ENCODE data around the gene SLC7A11.

SLC7A11 gene

DNA sequence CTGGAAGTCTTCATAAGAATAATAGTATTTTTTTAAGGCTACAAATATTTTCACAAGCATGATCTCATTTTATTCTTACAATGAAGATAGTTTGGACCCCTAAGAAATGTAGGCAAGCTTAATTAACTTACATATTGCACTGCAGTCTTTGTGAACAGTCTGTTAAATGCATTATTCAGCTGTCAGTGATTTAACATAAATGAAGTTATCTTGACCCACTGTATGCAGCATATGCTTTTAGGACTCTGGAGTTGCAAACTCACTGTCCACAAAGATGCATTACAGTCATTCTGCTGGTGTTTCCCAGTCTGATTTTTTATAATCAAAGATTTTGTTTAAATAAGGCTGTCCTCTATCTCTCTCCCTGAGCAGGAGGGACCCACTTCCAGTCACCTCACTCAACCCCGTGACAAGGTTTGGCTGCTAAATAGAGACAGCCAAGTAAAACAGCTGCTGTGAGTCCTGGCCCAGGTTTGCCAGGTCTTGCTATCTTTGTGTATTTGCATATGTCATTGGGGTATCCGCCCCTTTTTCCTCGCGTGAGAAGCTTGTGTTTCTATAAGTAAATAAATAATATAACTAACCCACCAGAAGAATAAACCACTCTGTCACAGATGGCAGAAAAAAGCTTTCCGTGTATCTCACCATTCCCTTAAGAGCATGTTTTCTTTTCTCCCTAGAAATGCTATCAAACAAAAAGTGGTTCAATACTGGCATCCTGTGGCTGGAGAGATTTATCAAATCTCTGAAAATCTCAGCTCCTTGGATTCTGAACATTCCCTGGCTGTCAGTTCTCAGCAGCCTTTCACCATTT lies 67.0 kb downstream of the SLC7A11 start:
- no peak overlapping the region for H3K4me3 ChIP-seq (ENCODE audit: low read depth, low read length)

DNA sequence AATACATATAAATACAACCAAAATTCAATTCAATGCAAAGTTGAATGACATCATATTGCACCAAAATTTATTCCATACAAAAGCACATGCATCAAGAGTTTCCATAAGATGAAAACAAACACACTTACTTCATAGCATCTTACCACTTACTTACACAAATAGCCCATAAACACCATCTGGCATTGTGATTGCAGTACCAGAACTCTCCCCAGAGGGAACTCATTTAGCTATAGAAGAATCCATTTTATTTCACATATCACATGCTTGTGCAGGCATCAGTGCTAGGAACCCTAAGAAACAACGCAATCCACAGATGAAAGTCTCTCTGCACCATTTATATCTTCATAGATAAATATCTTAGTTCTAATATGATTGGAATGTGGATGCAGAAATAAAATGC lies 77.9 kb downstream of the SLC7A11 start:
- no peak overlapping the region for H3K4me3 ChIP-seq (ENCODE audit: low read depth, low read length)

DNA sequence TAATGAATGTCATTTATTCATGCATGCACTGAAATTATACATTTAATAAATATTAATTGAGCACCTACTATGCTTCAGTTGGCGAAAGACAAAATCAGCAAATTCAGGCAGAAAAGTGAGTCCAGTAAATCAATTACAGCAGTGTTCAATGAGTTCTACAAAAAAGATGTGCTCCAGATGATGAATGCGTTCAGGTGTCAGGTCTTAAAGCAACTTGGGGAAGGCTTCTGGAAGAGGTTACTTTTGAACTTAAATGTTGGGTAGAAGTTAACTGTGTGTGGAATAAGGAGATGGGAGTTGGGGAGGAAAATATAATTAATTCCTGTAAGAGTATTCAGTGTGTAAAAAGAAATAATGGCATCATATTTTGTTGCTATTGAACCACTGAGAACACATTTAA lies 79.0 kb downstream of the SLC7A11 start:
- no peak overlapping the region for H3K4me3 ChIP-seq (ENCODE audit: low read depth, low read length)

DNA sequence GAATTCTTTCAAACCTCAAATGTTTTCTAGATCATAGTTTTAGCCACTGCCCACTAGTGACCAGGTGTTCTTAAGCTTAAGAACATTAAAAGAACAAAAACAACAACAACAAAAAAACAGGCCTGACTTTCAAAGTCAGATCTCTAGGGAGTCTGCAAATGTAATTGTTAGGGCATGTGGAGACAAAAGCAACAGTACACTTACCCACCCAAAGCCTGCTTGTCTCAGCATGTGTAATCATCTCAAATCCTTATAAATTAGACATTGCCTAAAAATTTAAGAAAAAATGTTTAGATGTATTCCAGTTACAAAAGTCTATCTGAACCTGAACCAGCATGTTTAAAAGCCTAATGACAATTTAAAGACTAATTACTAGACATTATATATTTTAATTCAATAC lies 79.9 kb downstream of the SLC7A11 start:
- H3K4me3 ChIP-seq (ENCODE audit: low read depth, low read length), result no peak overlapping the region

DNA sequence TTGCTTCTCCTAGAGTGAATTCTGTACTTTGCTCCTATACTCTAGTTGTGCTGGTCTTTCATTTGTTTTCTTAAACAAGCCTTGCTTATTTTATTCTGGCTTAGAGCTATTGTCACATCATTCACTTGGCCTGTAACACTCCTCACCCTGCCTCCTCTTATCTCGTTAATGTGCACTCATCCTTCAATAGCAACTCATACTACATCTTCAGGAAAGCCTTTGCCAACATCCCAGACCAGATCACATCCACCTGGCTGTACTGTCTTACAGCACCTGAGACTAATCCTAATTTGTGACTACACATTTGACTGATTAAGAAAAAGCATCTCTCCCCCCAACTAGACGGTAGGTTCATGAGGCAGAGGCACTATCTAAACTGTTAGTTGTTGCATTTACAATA lies 80.8 kb downstream of the SLC7A11 start:
- no peak overlapping the region for H3K4me3 ChIP-seq (ENCODE audit: low read depth, low read length)

DNA sequence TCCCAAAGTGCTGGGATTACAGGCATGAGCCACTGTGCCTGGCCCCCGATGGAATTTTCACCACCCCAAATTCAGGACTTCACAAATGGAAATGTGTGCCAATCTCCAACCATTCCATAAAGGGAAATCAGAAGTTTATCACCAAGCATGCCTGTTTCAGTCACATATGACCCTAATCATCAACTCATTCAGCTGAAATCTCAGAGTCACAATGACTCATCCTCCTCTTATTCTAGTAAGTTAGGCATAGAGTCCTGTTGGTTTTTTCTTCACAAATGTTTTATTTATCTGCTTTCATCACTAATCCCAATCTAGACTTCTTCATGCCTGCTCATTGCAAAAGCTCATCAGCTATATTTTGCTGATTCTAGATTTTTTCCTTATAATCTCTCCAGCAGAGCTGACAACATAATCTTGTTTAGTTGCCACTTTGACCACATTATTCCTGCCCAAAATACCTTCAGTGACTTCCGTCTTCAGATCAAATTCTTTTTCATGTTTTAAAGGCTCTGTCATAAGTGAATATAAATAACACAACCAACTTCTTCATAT lies 83.3 kb downstream of the SLC7A11 start:
- H3K4me3 ChIP-seq (ENCODE audit: low read depth, low read length), result no peak overlapping the region

DNA sequence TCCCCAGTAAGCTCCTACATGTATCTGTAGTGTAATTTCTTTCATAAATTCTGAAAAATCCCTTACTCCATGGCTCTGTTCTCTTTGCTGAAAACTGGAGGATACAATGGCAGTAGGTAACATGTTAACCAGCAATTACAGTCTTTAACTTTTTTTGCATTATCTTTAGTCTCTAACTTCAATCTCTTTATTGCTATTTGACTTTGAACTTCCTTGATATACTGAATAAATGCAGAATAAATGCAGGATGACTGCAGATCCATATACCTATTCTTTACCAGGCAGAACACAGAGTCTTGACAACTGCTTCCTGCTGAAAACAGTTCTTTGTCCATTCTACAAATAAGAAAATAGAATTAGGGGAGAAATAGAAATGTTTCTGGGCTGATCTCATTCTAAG lies 101.3 kb downstream of the SLC7A11 start:
- no peak overlapping the region for H3K4me3 ChIP-seq (ENCODE audit: low read depth, low read length)

DNA sequence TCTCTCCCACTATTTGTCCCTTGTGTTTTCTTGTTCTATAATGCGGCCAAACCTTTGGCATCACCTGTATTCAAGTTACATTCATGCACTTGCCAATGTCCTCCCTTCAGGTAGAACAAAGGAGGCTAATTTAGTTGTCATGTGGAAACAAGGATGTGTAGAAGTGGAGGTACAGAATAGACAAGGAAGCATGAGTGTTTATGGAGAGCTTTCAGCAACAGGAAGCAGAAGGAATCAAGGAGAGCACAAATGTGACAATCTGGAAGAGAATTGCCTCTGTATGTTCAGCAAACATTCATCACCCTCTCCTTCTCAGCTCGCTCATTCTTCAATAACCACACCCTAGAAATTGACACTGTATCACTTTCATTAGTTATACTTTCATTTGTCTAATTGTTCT lies 103.4 kb downstream of the SLC7A11 start:
- no peak overlapping the region for H3K4me3 ChIP-seq (ENCODE audit: low read depth, low read length)

DNA sequence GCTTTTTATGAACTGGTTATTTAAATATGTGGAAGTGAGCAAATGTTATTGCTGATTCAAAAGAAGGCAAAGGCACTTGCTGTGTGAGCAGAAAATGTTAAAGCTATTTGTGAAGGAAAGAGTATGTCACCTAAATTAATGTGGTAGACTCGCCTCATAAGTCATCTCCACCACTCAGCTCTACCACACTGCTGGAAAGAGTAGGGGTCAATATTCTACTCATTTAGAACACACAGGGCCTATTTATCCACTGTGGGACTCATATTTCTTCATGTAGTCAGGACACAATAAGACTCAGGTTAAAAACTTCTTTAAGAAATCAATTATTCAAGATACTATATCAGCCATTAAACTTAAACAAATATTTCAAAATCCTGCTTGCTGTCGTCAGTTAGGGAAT lies 106.5 kb downstream of the SLC7A11 start:
- no peak overlapping the region for H3K4me3 ChIP-seq (ENCODE audit: low read depth, low read length)

DNA sequence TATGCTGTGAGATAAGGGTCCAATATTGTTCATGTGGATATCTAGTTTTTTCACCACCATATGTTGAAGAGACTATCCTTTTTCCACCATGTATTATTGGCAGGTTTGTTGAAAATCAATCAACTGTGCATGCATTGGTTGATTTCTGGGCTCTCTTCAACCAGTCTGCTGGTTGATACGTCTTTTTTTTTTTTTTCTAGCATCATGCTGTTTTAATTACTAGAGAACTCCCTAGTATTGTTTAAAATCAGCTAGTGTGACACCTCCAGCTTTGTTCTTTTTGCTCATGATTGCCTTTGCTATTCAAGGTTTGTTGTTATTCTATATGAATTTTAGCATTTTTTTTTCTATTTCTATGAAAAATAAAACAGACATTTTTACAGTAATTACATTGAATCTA lies 123.9 kb downstream of the SLC7A11 start:
- no peak overlapping the region for H3K4me3 ChIP-seq (ENCODE audit: low read depth, low read length)

DNA sequence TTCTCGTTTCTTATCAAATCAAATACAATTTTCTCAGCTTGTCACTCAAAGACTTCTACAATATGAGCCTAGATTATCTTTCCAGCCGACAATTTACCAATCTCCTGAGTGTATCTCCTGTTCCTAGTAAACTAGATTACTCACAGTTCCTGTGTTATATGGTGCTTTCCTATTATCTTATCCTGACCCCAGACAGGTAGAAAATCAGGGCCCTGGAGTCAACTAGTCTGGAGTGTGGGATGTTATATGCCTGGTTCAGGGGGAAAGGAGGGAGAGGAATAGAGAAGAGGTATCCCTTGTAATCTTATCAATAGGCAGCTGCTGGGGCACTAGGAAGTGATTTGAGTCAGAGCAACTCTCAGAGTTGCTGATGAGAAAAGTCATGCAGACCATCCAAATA lies 127.1 kb downstream of the SLC7A11 start:
- H3K4me3 ChIP-seq (ENCODE audit: low read depth, low read length), result no peak overlapping the region

DNA sequence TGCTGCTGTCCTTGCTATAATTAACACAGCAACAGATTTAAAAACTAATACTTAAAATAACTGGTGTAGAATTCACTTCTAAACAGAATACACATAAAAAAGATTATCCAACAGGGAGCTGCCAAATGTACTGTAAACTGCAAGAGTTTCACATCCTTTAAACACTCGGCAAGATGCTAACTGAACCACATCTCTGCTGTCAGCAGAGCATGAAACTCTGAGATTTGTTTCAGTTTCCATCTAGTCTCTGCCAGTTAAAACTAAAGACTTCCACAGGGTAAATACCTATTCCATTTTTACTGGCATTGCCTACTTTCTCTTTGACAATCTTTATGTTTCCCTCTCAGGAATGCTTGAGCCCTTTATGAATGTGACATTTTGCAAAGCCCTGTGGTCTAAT lies 127.7 kb downstream of the SLC7A11 start:
- no peak overlapping the region for H3K4me3 ChIP-seq (ENCODE audit: low read depth, low read length)
